GM19467 (cell line): ENCODE data around the gene JAZF1.
"Not testable (repeated sequence)": the region's sequence is repeated elsewhere in the genome, so short reads cannot be mapped to it uniquely, and the experiment has no call there.

Experiments used
- ATAC-seq: cut with Tn5 transposase; IDR thresholded peaks from one replicate; pipeline ENCODE4 v1.9.1; 2021; ENCODE audit warnings: mild to moderate bottlenecking, moderate library complexity; ENCODE audit not compliant: unreplicated experiment

Gene JAZF1

DNA sequence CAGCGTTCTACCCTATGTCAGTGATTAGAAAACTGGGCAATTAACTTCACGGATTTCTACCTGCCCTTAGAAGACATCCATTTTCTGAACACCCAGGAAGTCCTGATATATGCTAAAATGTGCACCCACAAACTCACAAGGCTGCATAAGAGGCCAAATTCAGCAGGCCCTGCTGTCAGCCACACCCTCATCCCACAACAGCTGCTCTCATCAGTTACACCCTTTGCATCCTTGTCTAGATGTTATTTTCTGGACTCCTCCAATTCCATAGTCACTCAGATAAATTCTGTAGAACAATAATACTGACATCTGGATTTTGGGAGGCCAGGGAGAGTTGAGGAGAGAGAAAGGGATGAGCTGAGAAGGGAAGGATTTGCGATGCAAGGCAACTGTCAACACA, 231.7 kb downstream of the JAZF1 start:
- no peak for ATAC-seq

DNA sequence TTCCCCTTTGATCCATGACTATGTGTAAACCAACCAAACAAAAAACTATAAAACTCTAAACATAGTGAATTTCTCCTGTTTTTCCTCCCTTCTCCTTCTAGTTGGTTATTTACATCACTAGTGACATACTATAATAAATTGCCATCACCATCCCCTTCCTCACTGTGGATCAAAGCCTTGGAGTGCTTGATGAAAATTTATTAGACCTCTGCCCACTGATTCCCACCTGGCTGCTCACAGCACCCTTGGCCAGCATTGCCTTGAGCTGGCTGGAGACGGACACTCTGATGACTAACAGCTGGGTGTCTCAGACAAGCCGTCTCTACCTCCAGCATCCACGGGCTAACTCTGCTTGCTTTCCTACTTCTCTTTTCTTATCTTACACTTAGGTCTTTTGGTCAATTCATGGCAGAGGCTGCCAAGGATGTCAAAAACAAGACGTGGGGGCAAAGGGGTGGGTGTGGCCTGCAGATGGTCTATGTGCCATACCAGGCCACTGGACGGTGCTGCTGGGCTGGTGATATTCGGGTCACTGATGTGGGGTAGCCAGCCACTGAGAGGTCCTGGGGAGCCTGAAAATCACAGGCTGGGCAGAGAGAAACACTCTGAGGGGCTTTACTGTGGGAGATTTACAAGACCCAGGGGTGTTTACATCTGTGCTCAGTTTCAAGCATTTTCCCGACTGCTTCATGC, 232.9 kb downstream of the JAZF1 start:
- no peak for ATAC-seq

DNA sequence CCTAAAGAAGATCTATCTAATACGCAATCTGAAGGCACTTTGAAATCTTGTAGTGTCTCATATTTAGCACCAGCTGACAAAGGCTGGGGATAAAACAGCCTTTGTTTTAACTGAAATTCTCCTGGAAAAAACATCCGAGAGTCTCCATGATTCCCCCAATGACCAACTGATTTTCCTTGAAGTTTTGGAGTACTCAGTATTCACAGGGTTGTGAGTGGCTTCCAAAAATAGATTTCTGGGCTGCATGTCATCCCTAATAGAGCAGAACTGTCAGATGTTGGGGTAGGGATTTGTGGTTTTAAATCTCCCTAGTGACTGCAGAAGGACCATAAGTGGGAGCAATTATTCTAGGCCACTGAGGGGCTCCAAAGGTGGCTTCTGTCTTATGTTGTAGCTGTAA, 234.2 kb downstream of the JAZF1 start:
- ATAC-seq: no peak

DNA sequence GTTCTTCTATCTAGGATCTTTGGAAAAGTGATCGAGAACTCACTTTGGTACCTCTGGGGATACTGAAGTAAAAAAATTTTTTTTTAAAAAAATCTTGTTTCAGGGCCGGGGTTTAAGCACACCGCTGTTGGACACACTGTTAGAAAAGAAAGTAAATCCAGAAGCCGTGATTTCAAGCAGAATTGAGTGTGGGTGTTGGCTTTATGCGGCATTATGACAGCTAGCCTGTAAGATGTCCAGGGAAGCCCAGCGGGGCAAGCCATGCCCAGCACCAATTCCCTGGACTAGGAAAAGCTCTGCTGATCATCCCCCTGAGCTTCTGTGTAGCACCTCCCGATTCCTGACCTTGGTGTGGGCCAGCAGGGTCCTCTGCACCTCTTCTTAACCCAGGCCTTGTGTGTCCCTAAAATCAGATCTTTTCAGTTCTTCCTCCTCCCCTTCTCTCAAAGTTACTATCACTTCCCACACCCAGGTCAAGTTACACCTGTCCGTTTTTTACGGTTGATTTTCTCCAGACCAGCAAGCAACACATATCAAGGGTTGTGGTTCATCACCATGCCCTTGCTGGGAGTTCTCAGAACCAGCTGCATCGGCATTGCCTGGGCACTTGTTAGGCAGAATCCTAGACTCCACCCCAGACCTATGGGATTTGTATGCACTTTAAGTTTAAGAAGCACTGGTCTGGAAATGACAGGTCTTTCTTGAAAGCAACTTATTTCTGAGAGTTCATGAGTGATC, 235.4 kb downstream of the JAZF1 start:
- ATAC-seq: no peak

DNA sequence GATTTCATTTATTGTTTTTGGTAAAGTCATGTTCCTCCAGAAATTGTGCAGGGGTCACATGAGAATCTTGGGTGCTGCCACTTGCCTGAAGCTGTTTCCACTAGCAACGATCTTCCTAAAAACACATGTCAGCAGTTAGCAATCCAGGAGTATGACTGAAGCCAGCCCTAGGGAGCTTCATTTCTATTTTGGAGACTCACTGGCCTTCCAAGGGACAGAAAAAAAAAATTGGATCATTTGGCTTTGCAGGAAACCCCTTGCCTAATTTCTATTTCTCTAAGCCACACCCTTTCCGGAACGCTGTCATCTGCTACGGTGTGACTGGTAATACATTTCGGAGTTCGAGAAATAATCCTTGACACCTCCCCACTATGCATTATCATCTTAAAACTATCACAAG, 236.0 kb downstream of the JAZF1 start:
- no peak for ATAC-seq

DNA sequence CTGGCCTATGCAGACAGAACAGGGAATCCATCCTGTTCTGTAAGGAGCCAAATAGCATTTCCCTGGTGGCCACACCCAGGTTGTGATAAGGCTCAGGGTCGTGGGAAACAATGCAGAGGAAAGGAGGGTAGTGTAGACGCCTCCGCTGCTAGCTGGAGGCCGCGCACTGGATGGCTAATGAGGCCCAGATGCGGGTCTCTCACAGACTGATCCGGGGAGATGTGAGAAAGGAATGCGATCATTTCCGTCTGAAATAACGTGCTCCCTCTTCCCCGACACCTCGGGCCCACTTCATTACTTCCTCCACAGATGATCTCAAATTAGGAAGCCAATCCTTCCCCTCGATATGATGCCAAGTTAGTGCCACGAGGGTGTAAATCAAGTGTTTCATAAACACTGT, 237.4 kb downstream of the JAZF1 start:
- no peak for ATAC-seq

DNA sequence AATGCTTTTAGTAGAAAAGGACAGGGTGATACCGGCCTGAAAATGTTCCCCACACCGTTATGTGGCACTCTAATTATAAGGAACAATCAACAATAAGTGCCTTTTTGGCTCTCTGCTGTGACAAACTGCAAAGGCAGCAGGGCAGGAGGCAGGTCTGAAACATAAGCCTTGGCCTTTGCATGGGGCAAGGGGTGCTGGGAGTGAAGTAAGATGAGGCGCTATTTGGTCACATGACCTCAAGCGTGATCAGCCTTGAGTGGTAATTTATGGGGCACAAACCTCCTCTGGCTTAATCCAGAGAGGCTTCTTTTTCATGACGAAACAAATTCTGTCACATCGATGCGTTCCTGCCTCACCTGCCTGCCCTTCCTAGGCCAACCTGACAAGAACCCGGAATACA, 237.9 kb downstream of the JAZF1 start:
- no peak for ATAC-seq

DNA sequence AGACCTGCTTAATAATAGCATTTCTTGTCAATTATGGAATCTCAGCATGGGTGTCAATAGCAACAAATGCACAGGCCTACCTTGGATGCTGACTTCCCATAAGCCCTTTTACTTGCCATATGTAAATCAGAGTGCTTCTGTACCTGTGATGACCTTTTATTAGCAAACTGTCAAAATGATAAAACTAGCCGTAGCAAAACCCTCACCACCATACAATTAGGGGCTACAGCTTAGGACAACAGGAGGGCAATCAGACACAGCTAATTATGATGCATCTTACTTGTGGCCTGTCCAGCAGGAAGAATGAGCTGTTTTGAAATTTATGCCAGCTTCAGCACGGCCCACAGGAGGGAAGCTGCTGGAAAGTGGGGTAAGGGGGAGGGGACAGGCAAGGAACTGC, 239.1 kb downstream of the JAZF1 start:
- ATAC-seq: no peak

DNA sequence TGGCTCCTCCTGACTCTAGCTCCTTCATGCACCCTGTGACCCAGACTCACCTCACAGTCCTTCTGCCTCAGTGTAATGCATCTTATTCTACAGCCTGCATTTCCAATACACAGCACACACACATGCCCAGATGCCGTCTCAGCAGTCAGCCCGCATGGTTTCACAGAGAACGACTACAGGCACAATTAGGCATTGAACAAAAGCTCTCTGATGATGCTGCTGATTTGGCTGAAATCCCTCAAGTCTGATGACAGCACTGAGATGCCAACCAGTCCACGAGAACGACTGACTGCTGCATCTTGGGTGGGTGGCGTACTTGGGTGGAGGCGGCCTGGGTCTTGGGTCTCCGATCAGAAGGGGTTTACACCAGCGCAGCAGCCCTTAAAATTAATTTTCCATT, 240.3 kb downstream of the JAZF1 start:
- no peak for ATAC-seq

DNA sequence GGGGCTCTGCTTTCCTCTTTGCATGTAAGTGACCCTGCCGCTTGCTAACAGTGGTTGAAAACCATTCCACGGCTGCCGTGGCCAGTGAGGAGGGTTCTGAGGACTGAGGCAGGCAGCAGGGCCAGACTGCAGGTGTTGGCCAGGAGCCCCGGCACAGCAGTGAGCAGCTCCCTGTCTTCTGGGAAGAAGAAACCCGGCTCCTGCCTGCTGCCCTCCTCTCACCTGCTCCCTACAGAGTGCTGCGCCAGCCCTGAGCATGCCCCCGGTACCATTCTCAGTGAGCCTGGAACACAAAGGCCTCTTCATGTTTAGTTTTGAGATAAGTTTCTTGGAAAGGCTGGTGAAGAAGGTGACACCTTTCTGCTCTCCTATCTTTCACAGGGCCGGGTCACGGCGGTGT, 240.7 kb downstream of the JAZF1 start:
- ATAC-seq: no peak

DNA sequence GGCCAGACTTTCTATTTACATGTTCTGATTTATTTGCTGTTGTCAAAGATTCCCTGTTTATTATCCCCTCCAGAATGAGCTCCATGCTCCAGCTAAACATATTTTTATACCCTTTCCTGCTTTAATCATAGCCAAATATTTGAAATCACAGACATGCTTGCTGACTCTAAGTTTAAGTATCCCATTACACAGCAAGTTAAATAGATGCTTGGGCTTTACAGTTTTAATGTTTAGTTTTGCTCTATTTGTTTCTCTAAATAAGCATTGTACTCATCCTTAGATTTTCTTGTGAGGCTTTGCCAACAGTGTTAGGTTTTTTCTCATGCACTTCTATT, 243.9 kb downstream of the JAZF1 start:
- ATAC-seq: no peak

DNA sequence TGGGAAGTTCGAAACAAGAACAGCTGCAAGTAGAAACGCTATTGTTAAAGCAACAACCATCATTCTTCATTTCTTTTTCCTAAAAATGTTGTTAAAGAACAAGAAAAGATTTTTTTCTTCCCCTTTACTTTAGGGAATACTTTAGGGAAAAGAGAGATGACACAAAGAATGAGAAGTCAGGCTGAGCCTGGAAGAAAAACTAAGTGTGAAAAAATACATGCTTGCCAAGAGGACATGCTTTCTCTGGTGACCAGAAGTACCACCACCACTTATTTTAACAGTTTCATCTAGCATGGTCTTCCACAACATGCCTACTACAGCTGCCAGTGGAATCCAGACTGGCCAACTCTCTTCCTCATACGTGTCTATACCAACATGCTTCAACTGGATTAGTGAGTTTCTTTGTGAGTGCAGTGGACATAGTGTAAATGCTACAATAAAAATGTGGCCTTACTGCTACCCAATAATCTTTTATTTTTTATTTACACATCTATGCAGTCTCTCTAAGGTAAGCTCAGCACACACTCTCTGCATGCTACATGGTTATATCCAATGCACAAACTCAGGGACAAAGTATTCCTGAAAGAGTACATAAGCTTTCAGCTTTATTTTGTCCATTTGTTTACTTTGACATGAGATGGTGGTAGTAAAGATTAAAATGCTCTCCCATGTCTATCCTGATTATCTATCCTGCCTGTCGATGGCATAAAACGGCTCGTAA, 244.4 kb downstream of the JAZF1 start:
- ATAC-seq: no peak

DNA sequence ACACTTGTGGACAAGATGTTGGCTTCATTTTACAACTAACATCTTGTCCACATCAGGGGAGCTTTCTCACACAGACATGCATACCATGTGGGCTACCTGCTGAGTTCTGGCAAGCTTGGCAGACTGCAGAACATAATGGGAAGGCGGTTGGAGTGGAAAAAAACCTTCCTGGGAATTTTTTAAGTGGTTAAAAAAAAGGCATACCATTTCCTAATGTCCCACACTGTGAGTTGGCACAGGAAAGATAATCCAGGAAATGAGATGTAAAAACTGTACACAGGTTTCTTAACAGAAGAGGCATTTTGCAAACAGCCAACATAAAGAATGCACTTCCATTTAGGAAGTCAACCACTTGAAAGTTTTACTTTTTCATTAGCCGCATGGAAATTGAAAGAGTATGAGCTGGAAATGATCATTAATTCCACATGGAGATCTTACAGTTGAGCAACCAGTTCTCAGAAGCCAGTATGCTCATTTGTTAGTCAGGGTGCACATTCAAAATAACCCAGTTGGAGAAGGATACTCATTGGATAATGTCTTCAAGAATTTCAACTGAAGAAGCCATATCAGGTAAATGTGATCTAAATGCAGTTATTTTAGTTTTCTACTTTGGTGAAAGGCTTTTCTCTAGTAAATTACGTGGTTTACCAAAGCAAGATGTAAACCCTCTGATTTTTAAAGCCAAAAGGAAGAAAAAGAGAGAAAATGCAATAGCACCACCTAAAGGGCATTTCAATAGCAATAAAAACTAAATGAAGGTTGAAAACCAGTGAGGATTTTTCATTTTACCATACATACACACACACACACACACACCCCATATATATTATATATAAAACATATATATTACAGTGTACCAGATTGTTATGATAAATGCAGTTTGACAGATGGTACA, 246.7 kb downstream of the JAZF1 start:
- ATAC-seq: no peak

DNA sequence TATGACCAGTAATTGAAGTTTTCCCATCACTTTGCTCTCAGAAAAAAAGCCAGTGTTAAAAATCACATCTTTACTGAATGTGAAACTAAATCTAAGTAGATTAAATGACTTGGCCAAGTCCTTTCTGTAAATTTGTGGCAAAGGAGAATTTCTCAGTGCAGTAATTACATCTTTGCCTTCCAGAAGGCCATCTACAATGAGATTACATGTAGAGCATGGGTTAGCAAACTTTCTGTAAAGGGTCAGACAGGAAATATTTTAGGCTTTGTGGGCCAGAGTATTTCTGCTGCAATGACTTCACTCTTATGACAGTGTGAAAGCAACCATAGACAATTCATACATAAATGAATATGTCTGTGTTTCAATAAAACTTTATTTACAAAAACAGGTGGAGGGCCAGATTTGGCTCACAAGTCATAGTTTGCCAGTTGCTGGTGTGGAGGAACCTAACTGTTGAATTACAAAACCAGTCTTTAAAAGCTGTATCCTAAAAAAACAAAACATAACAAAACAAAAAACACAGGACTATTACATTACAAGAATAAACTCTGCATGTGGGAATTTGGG, 249.6 kb downstream of the JAZF1 start:
- no peak for ATAC-seq

DNA sequence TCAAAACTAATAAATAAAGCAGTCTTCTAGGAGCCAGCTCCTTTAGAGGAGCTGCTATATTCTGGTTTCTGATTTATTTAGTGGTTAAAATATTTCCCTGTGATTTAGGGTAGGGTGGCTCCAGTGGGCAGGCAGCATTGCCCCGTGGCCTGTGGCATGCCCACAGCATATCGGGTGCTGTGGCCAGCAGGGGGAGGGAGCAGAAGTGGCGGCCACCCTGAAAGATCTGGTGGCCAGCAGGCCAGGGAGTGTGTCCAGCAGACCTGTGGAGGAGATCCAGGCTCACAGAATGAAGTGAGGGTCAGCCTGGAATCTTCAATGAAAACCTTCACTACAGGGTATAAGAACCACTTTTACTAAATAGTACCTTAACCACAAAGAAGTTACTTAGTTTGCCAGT, 251.5 kb downstream of the JAZF1 start:
- ATAC-seq: no peak

DNA sequence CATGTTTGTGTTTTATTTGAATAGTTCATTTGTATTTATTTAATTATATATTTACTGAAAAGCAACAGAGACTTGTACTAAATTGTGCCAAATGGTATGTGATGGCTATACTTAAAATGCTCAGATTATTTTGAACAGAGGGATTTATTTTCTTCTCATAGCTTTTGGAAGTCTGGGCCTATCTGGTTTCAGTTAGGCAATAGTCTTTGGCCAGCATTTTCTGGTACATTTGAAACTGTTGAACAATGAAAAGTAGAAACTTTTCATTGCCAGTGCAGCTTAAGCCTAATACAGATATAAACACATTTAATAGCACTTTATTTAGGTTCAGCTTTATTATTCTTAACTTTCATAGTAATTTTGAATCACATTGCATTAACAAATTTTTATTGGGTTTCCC, 252.6 kb downstream of the JAZF1 start:
- ATAC-seq: no peak

DNA sequence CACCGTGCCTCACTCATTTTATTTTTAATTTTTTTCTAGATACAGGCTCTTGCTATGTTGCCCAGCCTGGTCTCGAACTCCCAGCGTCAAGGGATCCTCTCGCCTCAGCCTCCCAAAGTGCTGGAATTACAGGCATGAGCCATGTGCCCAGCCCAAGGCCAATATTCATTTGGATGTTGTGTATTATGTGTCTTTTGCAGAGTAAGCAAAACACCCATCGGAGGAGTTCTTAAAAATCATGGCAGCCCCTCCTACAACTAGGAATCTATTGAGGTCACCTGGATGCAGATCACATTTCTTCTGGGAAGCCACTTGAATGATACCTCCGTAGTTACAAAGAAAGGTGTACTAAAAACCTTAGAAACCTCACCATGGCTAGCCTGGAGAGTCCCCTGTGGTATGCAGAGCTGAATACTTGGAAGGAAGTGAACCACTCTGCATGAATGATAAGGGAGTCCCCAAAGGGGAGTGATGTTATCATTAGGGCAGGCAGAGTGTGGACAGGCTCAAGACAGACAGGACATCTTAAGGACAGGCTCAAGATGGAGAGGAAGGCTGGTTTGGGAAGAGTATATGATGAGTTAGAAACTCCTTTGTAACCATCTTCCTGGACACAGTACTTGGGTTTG, 254.9 kb downstream of the JAZF1 start:
- ATAC-seq: no peak

DNA sequence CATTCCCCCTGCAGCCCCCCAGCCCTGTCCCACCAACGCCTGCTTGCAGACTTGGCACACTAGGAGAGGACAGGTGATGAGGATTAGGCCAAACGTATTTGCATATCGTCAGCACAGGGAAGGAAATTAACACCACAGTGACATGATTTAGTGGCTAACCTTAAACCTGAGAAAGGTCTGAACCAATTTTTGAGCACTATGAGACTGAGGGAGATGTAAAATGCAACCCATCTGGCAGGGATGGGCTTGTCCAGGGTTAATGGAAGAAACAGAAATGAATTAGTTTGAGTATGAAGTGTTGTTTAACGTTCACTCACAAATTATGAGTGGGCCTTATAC, 257.0 kb downstream of the JAZF1 start:
- no peak for ATAC-seq

DNA sequence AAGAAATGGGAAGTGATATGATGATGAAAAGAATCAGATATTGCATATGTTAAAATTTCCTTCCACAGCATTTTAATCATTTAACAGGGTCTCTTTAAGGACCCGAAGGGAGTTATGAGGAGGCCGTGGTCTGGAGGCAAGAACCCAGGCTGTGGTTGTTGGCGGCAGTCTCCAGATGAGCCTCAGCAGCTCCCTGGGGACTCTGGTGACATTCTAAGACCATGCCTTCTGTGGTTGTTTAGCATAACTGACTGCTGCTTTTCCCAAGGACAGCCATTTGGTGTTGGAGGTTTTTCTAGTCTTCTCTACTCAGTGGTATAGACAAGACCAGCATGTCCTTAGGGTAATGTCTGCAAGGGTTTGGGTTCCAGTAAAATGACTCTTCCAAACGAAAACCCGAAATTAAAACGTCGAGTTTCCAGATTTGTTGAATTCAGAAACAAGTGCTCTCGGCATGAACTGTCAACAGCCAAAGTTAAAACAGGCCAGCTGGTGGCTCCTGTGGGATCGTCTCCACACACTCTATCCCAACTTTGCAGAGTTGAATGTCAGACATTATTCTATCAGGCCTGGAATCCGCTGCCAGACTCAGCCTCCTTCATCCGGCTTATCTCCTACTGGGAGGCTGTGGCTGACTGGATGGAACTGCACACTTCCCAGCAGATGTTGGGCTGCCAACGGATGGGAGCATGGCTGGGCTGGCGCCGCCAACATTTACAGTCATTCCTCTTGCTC, 257.5 kb downstream of the JAZF1 start:
- no peak for ATAC-seq

DNA sequence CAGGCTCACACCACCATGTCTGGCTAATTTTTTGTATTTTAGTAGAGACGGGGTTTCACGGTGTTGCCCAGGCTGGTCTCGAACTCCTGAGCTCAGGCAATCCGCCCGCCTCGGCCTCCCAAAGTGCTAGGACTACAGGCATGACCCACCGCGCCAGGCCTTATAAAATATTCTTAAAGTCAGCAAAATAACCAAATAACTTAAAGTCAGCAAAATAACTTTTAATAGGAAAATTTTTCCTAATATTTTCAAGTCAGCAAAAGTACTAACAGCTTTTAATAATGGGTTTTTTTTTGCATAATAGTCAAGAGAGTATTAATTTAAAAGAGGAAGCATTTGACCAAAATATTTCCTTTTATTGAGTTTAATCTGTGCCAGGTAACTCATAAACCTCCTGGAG, 258.2 kb downstream of the JAZF1 start:
- ATAC-seq: not testable (repeated sequence)
